ENCODE data around the gene NID1.

NID1 gene

GRCh38 chr1:236091933-236092318, 27.0 kb upstream of the NID1 start:
- no peak for DNase-seq (ENCODE audit: low read depth)
- TF ChIP-seq CTCF (IDR thresholded peaks at IDR 0.05; ENCODE audit: control insufficient read depth, insufficient read depth, low read depth, low read length, missing control alignments) = no peak

GRCh38 chr1:236090741-236091147, 25.9 kb upstream of the NID1 start:
- TF ChIP-seq CTCF (IDR thresholded peaks at IDR 0.05; ENCODE audit: control insufficient read depth, insufficient read depth, low read depth, low read length, missing control alignments) = no peak
- no peak overlapping the region for H3K4me3 ChIP-seq (ENCODE audit: control insufficient read depth, low read depth, low read length)
- DNase-seq (ENCODE audit: low read depth) = no peak

More at GRCh38 chr1:236091933-236092318, 27.0 kb upstream of the NID1 start:
- no peak overlapping the region for H3K4me3 ChIP-seq (ENCODE audit: control insufficient read depth, low read depth, low read length)

- no peak overlapping the region for H3K4me3 ChIP-seq (ENCODE audit: control insufficient read depth, low read depth, low read length)
- no peak for DNase-seq (ENCODE audit: low read depth)
- TF ChIP-seq CTCF (IDR thresholded peaks at IDR 0.05; ENCODE audit: control insufficient read depth, insufficient read depth, low read depth, low read length, missing control alignments) = no peak
These were observed 24.3 kb upstream of the NID1 start for GRCh38 chr1:236089046-236089773.

GRCh38 chr1:236086537-236086936, 21.6 kb upstream of the NID1 start:
- no peak for DNase-seq (ENCODE audit: low read depth)
- TF ChIP-seq CTCF (IDR thresholded peaks at IDR 0.05; ENCODE audit: control insufficient read depth, insufficient read depth, low read depth, low read length, missing control alignments) = no peak
- no peak overlapping the region for H3K4me3 ChIP-seq (ENCODE audit: control insufficient read depth, low read depth, low read length)

- H3K4me3 ChIP-seq (ENCODE audit: control insufficient read depth, low read depth, low read length) = no peak overlapping the region
- DNase-seq (ENCODE audit: low read depth) = no peak
- TF ChIP-seq CTCF (IDR thresholded peaks at IDR 0.05; ENCODE audit: control insufficient read depth, insufficient read depth, low read depth, low read length, missing control alignments) = no peak
These were observed 20.8 kb upstream of the NID1 start for GRCh38 chr1:236085545-236086159.

GRCh38 chr1:236084386-236084730, 19.5 kb upstream of the NID1 start:
- H3K4me3 ChIP-seq (ENCODE audit: control insufficient read depth, low read depth, low read length) = no peak overlapping the region
- no peak for DNase-seq (ENCODE audit: low read depth)
- no peak for TF ChIP-seq CTCF (IDR thresholded peaks at IDR 0.05; ENCODE audit: control insufficient read depth, insufficient read depth, low read depth, low read length, missing control alignments)

Measured in AG09309 (cell line).